ENCODE results near the gene FHL2. TPM values are rescaled to one million over a fixed set of nuclear protein-coding genes. Genes with fewer than 3 reads are reported as not detected.

Gene FHL2
- total and polyA plus RNA-seq, 9 of the 15 experiments (the other 6 are each of a cell fraction or from before 2014, with no cell fraction given): 7.5 to 33.1 (median 23.9) TPM

DNA sequence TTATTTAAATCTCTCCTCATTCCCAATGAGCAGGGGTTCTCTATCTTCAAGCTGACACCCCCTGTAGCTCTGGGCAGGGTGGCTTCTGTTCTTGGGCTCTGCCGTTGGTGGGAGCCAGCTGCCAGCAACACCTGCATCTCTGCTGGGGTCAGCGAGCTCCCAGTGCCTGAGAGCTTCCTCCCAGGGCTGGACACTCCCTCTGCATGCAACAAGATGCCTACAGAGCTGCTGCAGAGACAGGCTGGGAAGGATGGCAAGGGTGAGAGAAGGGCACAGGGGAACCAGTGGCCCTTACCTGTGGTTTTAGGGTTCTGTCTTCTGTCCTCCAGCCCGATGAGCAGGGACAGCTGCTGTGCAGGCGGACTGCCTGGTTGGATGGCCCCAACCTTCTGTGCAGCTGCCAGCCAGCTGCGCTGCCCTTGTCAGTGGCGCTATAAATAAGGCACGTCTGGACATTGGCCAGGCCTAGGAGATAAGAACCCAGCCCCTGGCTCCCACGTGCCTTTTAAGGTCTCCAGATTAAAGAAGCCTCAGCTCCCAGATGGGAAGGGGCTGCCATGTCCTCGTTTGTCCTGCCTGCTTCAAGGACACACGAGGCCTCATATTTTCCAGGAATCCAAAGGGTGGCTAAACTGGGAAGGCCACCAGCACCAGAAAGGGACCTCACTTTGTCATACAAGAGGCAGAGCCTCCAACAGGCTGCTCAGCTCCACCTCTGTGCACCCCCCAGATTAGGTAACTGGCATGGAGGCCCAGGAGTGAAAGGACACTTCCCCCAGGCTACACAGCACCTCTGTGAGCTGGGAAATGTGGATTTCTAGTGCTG is 39.5 kb upstream of the FHL2 start (continued):
- TF ChIP-seq, protein P1, sequence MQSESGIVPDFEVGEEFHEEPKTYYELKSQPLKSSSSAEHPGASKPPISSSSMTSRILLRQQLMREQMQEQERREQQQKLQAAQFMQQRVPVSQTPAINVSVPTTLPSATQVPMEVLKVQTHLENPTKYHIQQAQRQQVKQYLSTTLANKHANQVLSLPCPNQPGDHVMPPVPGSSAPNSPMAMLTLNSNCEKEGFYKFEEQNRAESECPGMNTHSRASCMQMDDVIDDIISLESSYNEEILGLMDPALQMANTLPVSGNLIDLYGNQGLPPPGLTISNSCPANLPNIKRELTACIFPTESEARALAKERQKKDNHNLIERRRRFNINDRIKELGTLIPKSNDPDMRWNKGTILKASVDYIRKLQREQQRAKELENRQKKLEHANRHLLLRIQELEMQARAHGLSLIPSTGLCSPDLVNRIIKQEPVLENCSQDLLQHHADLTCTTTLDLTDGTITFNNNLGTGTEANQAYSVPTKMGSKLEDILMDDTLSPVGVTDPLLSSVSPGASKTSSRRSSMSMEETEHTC (IDR thresholded peaks at IDR 0.05): no peak
- TF ChIP-seq, protein P2, sequence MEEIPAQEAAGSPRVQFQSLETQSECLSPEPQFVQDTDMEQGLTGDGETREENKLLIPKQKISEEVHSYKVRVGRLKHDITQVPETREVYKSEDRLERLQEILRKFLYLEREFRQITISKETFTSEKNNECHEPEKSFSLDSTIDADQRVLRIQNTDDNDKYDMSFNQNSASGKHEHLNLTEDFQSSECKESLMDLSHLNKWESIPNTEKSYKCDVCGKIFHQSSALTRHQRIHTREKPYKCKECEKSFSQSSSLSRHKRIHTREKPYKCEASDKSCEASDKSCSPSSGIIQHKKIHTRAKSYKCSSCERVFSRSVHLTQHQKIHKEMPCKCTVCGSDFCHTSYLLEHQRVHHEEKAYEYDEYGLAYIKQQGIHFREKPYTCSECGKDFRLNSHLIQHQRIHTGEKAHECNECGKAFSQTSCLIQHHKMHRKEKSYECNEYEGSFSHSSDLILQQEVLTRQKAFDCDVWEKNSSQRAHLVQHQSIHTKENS (CRISPR knock-in tag; IDR thresholded peaks at IDR 0.05): no peak
- TF ChIP-seq SETDB1 (IDR thresholded peaks at IDR 0.05; ENCODE audit: low read length): no peak
- peak; percentile 45; the same call in 1 of the 2 replicates for TF ChIP-seq GATA2 (CRISPR knock-in tag; IDR thresholded peaks at IDR 0.05)
- TF ChIP-seq TCFL5 (CRISPR knock-in tag; conservative IDR thresholded peaks at IDR 0.05): no peak
- TF ChIP-seq KDM5B (IDR thresholded peaks at IDR 0.05; ENCODE audit: insufficient replicate concordance, low read depth, low read length): no peak
- no peak for TF ChIP-seq ZBTB5 (IDR thresholded peaks at IDR 0.05)
- no peak for TF ChIP-seq MLX (CRISPR knock-in tag; conservative IDR thresholded peaks at IDR 0.05)
- no peak for TF ChIP-seq MYBL2 (IDR thresholded peaks at IDR 0.05; ENCODE audit: low read depth)
- TF ChIP-seq MYBL2 (CRISPR knock-in tag; IDR thresholded peaks at IDR 0.05; ENCODE audit: borderline replicate concordance): no peak
- TF ChIP-seq MAFG (tag; conservative IDR thresholded peaks at IDR 0.05): no peak
- no peak for TF ChIP-seq STAT5B (CRISPR knock-in tag; IDR thresholded peaks at IDR 0.05)
- no peak for TF ChIP-seq JUN (IDR thresholded peaks at IDR 0.05; ENCODE audit: borderline replicate concordance, low read depth, low read length)
- TF ChIP-seq JUN (CRISPR knock-in tag; IDR thresholded peaks at IDR 0.05; ENCODE audit: borderline replicate concordance): no peak
- TF ChIP-seq GATAD2A (IDR thresholded peaks at IDR 0.05): no peak
- no peak for TF ChIP-seq ZNF583 (CRISPR knock-in tag; IDR thresholded peaks at IDR 0.05)
- no peak for TF ChIP-seq ZNF431 (CRISPR knock-in tag; IDR thresholded peaks at IDR 0.05)
- TF ChIP-seq ZKSCAN3 (CRISPR knock-in tag; IDR thresholded peaks at IDR 0.05): no peak
- TF ChIP-seq HCFC1 (IDR thresholded peaks at IDR 0.05; ENCODE audit: low read depth, low read length): no peak
- TF ChIP-seq CHD1 (IDR thresholded peaks at IDR 0.05; ENCODE audit: low read length): no peak
- TF ChIP-seq CTCF (IDR thresholded peaks at IDR 0.05 in 2 of 3, conservative IDR thresholded peaks at IDR 0.05 in 1 of 3; ENCODE audit: insufficient read depth in 2 of 3, low read depth in 1 of 3, low read length in 3 of 3): no peak
- TF ChIP-seq MXI1 (IDR thresholded peaks at IDR 0.05; ENCODE audit: low read depth, low read length): no peak
